Measurements from ENCODE around the gene CHN2. TPM values are rescaled to one million over a fixed set of nuclear protein-coding genes. Genes with fewer than 3 reads are reported as not detected.
A peak's percentile ranks its signal among the peaks of the same experiment; 100 is the strongest.

Gene CHN2
- total RNA-seq, 1 donor, result 0.81 TPM

DNA sequence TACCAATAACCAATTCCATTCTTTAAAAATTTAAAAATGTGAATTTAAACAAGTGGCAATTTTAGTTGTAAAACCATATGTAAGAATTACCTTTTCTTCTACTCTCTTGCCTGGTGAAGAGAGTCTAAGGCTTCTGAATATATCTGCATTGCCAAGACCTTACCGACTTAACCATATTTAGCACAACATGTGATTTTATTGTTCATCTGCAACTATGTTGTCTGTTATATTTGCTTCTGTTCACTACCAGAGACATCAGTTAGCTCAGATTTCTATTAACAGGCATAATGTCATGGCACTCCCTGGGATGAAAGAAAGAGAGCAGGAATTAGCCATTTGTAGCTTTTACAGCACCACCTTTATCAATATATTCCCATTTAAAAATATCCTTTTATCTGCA, 55.3 kb downstream of the CHN2 start:
- no peak overlapping the region for H3K4me3 ChIP-seq (ENCODE audit: low read depth, low read length)
- DNase-seq (ENCODE audit: low read depth), result no peak
- TF ChIP-seq, protein P1, sequence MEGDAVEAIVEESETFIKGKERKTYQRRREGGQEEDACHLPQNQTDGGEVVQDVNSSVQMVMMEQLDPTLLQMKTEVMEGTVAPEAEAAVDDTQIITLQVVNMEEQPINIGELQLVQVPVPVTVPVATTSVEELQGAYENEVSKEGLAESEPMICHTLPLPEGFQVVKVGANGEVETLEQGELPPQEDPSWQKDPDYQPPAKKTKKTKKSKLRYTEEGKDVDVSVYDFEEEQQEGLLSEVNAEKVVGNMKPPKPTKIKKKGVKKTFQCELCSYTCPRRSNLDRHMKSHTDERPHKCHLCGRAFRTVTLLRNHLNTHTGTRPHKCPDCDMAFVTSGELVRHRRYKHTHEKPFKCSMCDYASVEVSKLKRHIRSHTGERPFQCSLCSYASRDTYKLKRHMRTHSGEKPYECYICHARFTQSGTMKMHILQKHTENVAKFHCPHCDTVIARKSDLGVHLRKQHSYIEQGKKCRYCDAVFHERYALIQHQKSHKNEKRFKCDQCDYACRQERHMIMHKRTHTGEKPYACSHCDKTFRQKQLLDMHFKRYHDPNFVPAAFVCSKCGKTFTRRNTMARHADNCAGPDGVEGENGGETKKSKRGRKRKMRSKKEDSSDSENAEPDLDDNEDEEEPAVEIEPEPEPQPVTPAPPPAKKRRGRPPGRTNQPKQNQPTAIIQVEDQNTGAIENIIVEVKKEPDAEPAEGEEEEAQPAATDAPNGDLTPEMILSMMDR (IDR thresholded peaks at IDR 0.05; ENCODE audit: insufficient read depth, low read length), result no peak

DNA sequence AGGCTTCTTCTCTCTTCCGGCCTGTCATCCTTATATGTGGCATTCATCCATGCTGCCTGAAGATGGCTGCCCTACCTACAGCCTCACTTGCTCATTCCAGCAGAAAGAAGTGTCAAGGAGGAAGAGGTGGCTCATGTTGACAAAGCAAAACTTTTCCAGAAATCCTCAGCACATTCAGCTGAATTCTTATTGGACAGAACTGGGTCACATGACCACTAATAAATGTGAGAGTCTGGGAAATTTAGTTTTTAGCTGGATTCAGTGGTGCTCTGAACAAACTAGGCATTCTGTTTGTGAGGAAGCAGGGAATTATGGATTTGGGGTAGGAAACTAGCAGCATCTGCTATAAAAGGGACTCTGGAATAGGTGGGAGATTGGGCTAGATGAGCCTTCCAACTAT, 58.6 kb downstream of the CHN2 start:
- DNase-seq (ENCODE audit: low read depth), result no peak
- TF ChIP-seq, protein P1 (IDR thresholded peaks at IDR 0.05; ENCODE audit: insufficient read depth, low read length), result no peak
- H3K4me3 ChIP-seq (ENCODE audit: low read depth, low read length), result no peak overlapping the region

DNA sequence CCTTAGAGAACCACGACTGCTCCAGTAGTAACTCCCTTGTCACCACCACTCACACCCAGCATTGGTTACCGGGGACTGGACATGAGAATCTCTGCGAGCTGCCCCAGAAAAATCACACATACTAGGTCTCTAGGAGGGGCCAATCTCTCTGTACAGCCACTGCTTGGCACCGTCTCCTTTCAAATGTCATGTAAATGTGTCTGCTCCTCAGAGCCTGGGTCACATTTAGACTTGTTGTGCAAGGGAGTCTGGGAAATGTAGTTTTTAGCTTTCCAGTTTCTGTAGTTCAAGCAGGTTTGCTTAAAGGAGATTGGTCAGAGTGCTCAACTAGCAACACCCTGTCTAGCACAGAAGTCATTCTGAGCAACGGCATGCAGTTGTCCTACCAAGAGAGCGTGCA, 60.0 kb downstream of the CHN2 start:
- no peak overlapping the region for H3K4me3 ChIP-seq (ENCODE audit: low read depth, low read length)
- TF ChIP-seq, protein P1 (IDR thresholded peaks at IDR 0.05; ENCODE audit: insufficient read depth, low read length), result no peak
- DNase-seq (ENCODE audit: low read depth), result no peak

DNA sequence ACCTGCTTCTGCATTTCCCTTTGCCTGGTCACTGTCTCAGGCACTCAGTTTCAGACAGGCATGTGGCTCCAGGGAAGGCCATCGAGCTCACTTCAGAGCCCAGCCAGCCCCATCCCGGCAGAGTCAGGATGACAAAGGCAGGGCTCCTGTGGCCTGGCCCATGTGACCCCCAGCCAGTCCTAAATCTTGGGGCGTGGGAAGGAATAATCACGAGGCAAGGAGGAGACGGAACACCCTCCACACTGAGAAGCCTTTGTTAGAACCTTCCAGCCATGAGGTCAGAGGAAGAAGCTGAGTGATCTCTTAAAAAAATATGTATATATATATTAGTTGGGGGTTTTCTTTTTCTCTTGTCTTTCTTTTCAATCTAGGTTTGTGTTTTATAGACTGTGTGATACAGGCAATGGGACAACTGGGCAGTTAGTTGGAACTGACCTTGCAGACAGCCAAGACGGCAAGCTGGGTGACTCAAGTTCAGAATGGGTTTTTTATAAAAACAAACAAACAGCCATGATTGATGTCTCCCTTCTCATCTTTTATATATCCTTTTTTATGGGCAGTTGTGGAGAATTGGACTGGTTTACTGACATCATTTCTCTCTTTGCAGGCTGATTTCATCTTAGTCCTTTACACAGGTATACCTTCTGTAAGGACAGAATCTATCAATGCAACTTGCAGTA, 60.8 kb downstream of the CHN2 start:
- H3K4me3 ChIP-seq (ENCODE audit: low read depth, low read length), result no peak overlapping the region
- TF ChIP-seq, protein P1 (IDR thresholded peaks at IDR 0.05; ENCODE audit: insufficient read depth, low read length), result no peak
- DNase-seq (ENCODE audit: low read depth), result no peak

DNA sequence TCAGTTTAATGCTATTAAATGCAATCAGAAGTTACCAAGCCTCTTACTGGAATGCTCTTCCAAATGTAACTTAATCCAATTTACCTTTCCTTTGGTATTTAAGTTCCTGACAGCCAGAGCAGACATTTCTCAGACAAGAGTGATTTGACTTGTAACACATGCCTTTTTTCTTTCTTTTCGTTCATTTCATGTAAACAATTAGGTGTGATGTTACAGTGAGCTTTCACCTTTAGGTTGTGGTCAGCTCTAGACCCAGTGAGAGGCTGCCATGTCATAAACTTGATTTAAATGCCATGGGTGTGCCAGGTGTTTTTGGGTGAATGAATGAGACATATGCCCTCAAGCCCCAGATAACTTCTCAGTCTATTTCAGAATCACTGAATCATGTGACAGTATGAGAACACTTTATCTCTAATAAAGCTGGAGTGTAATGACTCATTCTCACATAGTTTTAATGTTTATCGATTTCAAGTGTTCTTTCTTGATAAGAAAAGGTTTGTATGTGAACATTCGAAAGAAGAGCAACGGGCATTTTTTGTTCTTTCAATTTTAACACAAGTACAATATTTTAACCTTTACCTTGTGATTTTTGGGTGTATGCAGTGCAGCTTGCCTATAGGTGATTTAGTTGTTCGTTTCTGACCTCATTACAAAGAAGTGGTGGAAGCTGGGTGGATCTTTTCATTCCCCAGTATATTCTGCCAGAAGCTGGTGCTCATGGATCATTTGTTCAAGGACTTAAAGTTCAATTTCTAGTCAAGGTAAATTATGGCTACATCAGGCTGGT, 61.5 kb downstream of the CHN2 start:
- TF ChIP-seq, protein P1 (IDR thresholded peaks at IDR 0.05; ENCODE audit: insufficient read depth, low read length), result no peak
- no peak overlapping the region for H3K4me3 ChIP-seq (ENCODE audit: low read depth, low read length)
- peak; percentile 46 for DNase-seq (ENCODE audit: low read depth)

DNA sequence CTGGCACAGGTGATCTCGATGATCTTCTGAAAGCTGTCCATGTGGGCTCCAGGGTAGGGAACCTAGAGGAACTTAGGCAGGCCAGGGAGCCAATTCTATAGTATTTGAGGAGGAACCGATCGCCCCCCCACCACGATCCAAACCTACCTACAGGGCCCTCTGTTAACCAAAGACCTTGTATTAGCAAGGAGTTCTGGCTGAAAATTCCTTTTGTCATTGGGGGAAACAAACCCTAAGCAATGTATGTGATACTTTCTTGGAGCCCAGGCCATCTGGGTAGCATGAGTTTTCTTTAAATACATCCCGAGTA, 62.1 kb downstream of the CHN2 start:
- TF ChIP-seq, protein P1 (IDR thresholded peaks at IDR 0.05; ENCODE audit: insufficient read depth, low read length), result no peak
- H3K4me3 ChIP-seq (ENCODE audit: low read depth, low read length), result no peak overlapping the region
- no peak for DNase-seq (ENCODE audit: low read depth)
